Stimulated activated naive CD4-positive, alpha-beta T cell treated with Interleukin-2 at 50 U/mL for 16 hours (primary cell): Measurements from ENCODE around the gene IRAK4.

ENCODE experiments used
- DNase-seq: peaks from one replicate; lab custom pipeline; 2025; lab: John Stamatoyannopoulos, UW

IRAK4 gene

GRCh38 chr12:43766291-43766690, 7.5 kb downstream of the IRAK4 start:
- DNase-seq = no peak

DNA sequence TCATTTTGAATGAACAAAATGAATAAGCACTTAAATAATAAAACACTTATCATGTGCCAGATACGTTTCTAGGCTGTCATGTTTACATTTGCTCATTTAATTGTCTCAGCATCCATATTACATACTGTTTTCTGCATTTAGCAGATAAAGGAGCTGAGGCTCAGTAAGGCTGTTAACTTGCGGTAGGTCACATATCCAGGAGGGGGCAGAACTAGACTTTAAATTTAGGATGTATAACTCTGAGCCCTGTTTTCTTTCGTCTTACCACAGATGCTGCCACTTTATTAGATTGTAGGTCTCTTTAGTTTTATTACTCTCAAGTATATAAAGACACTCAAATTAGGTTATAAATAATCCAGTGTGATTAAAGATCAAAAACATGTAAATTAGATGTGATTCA, 17.7 kb downstream of the IRAK4 start:
- DNase-seq = no peak

GRCh38 chr12:43786899-43787693, 28.3 kb downstream of the IRAK4 start:
- DNase-seq = no peak

DNA sequence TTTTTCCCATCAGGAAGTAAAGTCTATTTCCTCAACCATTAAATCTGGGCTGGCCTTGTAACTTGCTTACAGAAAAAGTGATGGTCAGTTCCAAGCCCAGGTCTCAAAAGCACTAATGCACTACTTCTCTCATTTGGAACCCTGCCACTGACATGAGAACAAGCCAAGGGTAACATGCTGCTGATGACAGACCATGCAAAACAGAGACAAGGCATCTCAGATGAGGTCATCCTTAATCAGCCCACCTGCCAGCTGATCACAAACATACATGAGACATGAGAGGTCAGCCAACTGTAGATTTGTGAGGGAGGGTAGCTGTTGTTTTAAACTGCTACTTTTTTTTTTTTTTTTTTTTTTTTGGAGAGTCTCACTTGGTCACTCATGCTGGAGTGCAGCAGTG, 31.2 kb downstream of the IRAK4 start:
- DNase-seq = no peak

GRCh38 chr12:43795716-43796280, 37.0 kb downstream of the IRAK4 start:
- DNase-seq = no peak

- DNase-seq = no peak
Observed at GRCh38 chr12:43797561-43798217, 38.9 kb downstream of the IRAK4 start.

GRCh38 chr12:43805149-43805859, 46.6 kb downstream of the IRAK4 start:
- DNase-seq = no peak

DNA sequence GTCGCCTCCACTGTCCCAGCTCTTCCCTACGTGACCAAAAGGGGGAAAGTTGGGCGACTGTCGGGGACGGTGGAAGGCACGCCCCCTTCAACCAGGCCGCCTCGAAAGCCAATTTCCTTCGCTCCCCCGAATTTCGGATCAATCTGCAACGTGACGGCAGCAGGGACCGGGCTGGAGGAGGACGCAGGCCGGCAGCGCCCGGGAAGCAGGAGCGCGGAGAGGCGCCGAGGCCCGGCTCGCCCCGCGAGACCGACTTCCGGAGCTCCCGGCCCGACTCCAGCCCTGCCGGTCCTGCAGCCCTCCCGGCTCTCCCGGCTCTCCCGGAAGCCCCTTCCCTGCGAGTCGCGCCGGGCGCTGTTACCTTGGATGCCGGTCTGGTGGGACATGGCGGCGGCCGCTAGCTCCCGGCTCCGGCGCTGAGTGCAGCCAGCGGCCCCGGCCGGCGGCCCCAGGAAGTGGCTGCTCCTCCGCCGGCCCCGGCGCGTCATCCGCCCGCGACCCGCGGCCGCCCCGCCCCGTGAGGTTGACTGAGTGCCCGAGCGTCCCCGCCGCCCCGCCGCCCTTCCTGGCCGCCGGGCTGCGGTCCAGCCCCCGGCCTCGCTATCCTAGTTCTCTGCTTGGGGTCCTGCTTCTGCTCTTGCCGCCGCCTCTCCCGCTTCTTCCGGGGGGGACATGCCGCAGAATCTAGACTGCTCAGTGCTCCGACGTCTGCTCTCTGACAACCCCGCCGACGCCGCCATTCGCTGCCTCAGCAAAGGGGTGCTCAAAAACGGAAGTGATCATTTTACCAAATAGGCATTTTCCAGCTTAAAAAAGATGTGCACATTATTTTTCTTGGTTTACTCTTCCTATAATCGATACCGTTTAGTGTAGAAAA, 47.3 kb downstream of the IRAK4 start, which contains the start of gene TWF1:
Gene TWF1, minus strand, starts transcription at position 458 of the 877 bp plus-strand sequence. Its CDS starts 72 bp downstream, at position 386.
- peak; percentile 81 for DNase-seq

GRCh38 chr12:43806737-43807072, 48.0 kb downstream of the IRAK4 start:
- no peak for DNase-seq

DNA sequence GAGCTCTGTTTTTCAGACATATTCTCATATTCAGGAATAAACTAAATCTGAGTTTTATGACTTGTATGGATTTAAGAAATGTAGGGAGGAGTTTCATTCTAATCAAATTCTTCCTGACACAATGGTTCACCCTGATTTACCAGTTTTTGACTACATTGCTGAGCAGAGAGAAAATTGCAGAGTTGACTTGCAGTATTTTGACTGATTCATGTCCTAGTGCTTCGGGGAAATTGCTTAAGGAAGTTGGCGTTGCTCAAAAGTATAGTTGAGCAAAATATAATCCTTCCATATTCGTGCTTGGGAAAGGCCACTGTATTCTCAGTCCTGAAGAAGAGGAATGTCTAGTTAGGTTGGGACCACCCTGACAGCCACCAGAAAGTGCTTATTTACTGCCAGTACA, 48.6 kb downstream of the IRAK4 start:
- DNase-seq = no peak

DNA sequence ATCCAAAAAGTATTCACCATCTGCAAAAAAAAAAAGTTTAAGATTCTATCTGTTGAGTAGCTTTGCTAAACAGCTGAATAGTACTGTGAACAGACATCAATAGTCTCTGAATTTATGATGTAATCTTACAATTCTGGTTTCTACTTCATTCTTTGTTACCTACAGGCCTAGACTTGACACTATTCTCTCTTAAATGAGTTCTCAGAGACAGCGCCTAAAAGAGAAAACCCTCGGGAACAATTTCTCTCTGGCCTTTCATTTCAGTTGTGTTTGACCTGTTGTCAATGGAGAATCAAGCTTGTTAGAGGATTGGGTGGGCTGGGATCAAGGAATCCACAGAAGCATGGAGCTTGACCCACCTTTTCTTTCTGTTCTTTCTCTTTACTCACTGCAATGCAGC, 53.3 kb downstream of the IRAK4 start:
- DNase-seq = no peak

DNA sequence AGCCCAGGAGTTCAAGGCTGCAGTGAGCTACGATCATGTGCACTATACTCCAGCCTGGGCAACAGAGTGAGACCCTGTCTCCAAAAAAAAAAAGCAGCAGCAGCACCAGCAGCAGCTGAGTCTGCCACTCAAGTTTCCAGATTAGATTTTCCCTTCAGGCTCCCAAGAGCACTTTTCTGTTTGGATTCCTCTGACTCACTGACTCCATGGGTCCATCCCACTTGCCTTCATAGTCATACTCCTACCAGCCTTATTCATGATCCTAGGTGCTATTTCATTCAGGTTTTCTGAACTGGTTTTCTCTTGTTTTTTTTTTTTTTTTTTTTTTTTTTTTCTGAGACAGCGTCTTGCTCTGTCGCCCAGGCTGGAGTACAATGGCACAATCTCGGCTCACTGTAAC, 54.2 kb downstream of the IRAK4 start:
- no peak for DNase-seq

- DNase-seq = no peak
Observed at GRCh38 chr12:43815416-43815815, 56.7 kb downstream of the IRAK4 start.

GRCh38 chr12:43816168-43816567, 57.4 kb downstream of the IRAK4 start:
- no peak for DNase-seq

- DNase-seq = no peak
Observed at GRCh38 chr12:43824207-43824775, 65.5 kb downstream of the IRAK4 start.

GRCh38 chr12:43826681-43827080, 67.9 kb downstream of the IRAK4 start:
- no peak for DNase-seq

DNA sequence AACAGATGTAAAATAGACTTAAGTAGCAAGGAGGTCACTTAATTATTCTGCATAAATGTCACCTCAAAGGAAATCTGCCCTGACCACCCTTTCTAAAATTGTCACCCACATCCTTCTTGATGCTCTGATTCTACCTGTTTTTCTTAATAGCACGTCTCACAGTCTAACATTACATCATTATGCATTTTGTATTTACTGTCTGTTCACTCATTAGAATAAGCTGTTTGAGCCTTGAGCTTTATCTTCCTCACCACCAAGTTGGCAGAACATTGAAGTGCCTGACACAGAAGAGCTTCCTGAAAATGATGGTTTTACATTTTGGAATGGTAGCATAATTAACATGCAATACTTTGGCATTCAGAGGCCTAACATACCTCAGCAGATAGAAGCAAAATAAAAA, 68.3 kb downstream of the IRAK4 start:
- no peak for DNase-seq

GRCh38 chr12:43832463-43833168, 73.9 kb downstream of the IRAK4 start:
- no peak for DNase-seq

- DNase-seq = no peak
Observed at GRCh38 chr12:43835264-43835655, 76.5 kb downstream of the IRAK4 start.

DNA sequence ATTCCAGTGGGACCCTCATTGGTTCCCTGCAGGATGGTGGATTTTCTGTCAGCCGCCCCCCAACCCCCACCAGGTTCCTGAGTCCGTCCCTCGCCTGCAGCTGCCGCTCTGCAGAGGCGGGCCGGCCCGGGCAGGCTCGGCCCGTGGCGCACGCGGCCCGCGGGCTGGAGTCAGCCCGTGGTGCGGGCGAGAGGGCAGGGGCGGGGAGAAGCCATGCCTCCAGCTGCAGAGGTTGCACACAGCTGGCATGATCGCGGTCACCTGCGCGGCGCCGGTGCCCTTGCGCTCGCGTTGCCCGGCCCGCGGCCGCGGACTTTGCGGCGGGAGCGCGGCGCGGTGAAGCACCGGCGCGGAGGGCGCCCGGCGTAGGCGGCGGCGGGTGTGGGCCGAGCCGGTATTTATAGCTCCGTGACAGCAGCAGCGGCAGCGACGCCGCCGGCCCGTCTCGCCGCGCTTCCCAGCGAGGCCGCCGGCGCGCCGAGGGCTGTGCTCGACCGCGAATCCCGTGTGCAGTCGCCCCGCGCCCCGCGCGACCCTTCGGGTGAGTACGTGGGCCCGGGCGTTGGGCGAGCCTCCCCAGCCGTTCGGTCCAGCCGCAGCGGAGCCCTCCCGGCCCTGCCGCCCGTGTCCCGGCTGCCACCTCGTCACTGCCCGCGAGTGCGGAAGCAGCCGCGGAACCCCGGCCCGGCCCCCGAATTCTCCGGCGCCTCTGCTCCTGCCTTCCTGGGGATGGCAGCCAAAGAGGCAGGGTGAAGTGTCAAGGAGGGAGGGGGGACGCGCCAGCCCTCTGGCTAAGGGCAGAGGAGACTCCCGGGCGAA, 77.1 kb downstream of the IRAK4 start, which contains the start of gene TMEM117:
Gene TMEM117, plus strand, starts transcription at position 426 of the 819 bp plus-strand sequence.
- DNase-seq = peak; percentile 40
